BE2C (cell line): ENCODE data around the gene AGBL3.

ENCODE experiments used
- DNase-seq: peaks from one replicate; pipeline ENCODE4 v3.0.0-alpha.2; 2020
- H3K27me3 ChIP-seq: fragments of 250-450 bp; sonication (Bioruptor Pico); 2 replicates; pipeline ENCODE4 v1.5.1; 2020; ENCODE audit warnings: mild to moderate bottlenecking
- H3K36me3 ChIP-seq: fragments of 250-450 bp; sonication (Bioruptor Pico); 2 replicates; pipeline ENCODE4 v1.5.1; 2020; ENCODE audit warnings: mild to moderate bottlenecking
- H3K4me1 ChIP-seq: fragments of 250-450 bp; sonication (Bioruptor Pico); 2 replicates; pipeline ENCODE4 v1.5.1; 2020
- H3K4me3 ChIP-seq: 2 replicates; pipeline ENCODE4 v1.5.1; 2011; ENCODE audit warnings: low read depth, low read length
- H3K9me3 ChIP-seq: fragments of 250-450 bp; sonication (Bioruptor Pico); 2 replicates; pipeline ENCODE4 v1.5.1; 2020
- CTCF ChIP-seq: IDR thresholded peaks from 2 replicates; pipeline ENCODE4 v1.5.1; 2012; ENCODE audit warnings: mild to moderate bottlenecking, low read depth, low read length

The AGBL3 gene

DNA sequence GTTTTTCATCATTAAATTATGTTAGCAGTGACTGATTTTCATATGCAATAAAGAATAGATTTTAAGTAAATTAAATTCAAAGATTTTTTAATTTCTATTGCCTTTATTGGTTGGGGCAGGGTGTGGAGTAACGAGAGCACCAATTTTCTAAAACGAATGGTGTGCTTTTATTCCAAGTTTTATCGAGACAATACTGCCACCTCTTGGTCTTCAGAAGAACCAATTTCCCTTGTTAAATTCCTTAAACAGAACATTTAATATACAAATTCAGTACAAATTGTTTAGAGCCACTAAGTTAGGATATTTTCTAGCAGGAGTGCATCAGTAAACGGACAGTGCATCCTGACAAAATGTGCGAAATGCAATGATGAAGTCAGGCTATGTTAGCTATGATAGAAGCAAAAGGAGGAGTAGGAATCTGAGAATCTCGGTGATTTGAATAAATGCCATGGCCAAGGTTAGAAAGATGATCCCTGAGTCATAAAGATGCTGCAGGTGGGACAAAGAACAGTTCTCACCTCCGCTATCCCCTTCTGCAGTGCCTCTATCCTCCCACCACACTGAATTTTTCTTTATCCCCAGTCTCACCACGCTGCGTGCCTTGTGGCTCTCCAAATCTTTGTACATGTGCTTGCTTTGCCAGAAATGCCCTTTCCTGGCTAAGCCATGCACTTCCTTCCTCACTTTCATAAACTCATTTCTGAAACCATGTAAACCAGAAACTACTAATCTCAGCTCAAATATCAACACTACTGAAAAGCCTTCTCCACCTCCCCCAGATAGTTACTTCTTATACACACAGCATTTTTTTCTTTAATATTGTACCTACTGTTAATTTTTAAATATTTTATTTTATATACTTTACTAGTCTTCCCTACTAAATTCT, 31.9 kb upstream of the AGBL3 start:
- Histone ChIP-seq H3K27me3 (no peaks in the 10 kb centered on the region), H3K36me3 (peaks cover 46% of the 10 kb centered on the region), H3K4me1 (no peaks in the 10 kb centered on the region), H3K9me3 (no peaks in the 10 kb centered on the region), H3K4me3 (no peak overlapping the region)
- DNase-seq: no peak
- TF ChIP-seq CTCF: peak; percentile 54

DNA sequence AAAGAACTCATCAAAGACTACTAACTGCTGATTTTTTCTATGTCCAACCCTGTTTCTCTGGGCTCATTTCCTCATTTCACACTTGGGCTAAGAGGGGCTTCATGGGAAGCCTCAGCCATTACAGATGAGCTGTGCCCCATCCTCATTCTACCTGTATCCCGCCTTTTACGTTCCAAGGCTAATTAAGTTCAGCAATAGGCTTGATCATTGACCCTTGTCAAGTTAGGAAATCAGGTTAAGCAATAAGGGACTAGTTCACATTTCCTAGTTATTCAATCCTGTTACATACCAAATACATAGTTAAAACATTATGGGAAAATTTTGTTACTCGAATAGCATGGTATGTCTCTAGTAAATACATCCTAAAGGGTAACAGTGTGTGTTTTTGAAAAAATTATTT, 29.3 kb upstream of the AGBL3 start:
- no peaks in the 10 kb centered on the region for H3K9me3 ChIP-seq
- no peaks in the 10 kb centered on the region for H3K4me1 ChIP-seq
- no peak for TF ChIP-seq CTCF
- no peak overlapping the region for H3K4me3 ChIP-seq
- DNase-seq: no peak
- peaks cover 41% of the 10 kb centered on the region for H3K36me3 ChIP-seq
- no peaks in the 10 kb centered on the region for H3K27me3 ChIP-seq

GRCh38 chr7:134959810-134960209, 26.5 kb upstream of the AGBL3 start:
- Histone ChIP-seq H3K36me3 (peaks cover 30% of the 10 kb centered on the region), H3K4me3 (no peak overlapping the region), H3K4me1 (no peaks in the 10 kb centered on the region), H3K27me3 (no peaks in the 10 kb centered on the region), H3K9me3 (no peaks in the 10 kb centered on the region)
- no peak for TF ChIP-seq CTCF
- DNase-seq: no peak

DNA sequence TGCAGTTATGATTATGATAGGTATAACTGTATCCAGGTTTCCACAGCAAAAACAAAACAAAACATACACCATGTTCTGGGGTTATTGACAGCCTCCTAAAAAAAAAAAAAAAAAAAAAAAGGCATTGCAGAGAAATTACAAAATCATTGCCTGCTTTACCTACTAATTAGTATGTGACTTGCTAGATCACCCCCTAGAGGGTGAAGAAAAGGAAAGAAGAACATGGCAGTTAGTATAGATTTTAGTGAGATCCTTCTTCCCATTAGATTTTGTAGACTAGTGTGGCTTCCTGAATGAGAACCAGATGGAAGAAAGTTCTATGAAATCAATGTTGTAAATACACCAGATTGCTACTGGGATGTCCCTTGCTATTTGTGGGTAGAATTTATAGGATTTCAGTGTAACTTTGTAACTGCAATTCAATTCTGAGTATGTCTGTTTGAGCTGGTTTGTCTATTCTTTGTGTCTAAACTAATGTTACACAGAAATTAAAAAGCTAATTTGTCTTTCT, 24.0 kb upstream of the AGBL3 start:
- TF ChIP-seq CTCF: no peak
- Histone ChIP-seq H3K27me3 (no peaks in the 10 kb centered on the region), H3K36me3 (peaks cover 20% of the 10 kb centered on the region), H3K4me3 (no peak overlapping the region), H3K4me1 (no peaks in the 10 kb centered on the region), H3K9me3 (no peaks in the 10 kb centered on the region)
- no peak for DNase-seq

- peaks cover 20% of the 10 kb centered on the region for H3K36me3 ChIP-seq
These were observed 23.3 kb upstream of the AGBL3 start for GRCh38 chr7:134963036-134963435.

More at GRCh38 chr7:134963036-134963435, 23.3 kb upstream of the AGBL3 start:
- no peak for TF ChIP-seq CTCF
- Histone ChIP-seq H3K4me3 (no peak overlapping the region), H3K9me3 (no peaks in the 10 kb centered on the region), H3K4me1 (no peaks in the 10 kb centered on the region), H3K27me3 (no peaks in the 10 kb centered on the region)
- DNase-seq: no peak
